ENCODE measurements around the gene FRYL. TPM values are rescaled to one million over a fixed set of nuclear protein-coding genes. Genes with fewer than 3 reads are reported as not detected.

FRYL gene
- total and polyA plus RNA-seq, 2 of the 13 experiments (the other 11 are each of a cell fraction or from before 2014, with no cell fraction given), result 9.7 to 19.6 TPM

DNA sequence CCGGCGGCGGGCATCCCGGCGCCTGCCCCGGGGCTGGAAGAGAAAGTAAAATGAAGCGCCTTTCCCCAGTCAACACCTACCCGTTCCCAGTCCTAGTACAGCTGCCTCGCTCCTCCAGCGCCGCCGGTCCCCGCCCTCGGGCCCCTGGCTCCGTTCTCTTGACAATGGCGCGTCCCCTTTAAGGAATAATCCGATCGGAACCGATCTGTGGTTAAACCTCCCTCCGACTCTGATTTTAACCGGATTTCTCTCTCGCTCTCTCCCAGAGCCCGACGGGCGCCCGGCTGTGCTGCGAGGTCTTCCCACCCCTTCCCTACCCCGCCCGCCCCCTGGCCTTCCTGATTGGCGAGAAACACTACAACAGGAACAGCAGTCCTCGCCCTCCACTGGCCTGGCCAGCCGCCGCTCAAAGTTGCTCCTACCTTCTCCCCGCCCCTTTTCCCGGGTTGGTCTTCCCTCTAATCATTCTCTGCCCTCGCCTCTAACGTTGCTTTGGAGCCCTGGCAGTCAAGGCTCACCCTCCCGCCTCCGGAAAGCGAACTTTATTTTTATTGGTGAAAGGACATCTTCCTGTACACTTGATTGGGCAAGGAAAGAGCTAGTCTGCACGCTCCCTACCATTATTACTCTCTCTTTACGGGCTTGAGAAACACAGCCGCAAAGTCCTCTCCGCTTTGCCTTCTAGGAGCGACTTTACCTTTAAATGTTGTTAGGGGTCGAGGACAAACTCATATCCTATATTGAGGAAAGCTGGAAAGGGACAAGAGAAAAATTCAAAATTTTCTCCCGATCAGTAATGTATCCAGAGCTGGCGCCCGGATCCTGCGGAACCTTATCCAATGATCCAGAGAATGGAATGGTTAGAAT lies at the start of gene FRYL (continued):
- peak; percentile 29; the same call in 1 of the 2 replicates for TF ChIP-seq NR2F2 (IDR thresholded peaks at IDR 0.05; ENCODE audit: borderline replicate concordance, low read depth)
- TF ChIP-seq, protein P1, sequence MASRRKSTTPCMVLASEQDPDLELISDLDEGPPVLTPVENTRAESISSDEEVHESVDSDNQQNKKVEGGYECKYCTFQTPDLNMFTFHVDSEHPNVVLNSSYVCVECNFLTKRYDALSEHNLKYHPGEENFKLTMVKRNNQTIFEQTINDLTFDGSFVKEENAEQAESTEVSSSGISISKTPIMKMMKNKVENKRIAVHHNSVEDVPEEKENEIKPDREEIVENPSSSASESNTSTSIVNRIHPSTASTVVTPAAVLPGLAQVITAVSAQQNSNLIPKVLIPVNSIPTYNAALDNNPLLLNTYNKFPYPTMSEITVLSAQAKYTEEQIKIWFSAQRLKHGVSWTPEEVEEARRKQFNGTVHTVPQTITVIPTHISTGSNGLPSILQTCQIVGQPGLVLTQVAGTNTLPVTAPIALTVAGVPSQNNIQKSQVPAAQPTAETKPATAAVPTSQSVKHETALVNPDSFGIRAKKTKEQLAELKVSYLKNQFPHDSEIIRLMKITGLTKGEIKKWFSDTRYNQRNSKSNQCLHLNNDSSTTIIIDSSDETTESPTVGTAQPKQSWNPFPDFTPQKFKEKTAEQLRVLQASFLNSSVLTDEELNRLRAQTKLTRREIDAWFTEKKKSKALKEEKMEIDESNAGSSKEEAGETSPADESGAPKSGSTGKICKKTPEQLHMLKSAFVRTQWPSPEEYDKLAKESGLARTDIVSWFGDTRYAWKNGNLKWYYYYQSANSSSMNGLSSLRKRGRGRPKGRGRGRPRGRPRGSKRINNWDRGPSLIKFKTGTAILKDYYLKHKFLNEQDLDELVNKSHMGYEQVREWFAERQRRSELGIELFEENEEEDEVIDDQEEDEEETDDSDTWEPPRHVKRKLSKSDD (CRISPR knock-in tag; IDR thresholded peaks at IDR 0.05; ENCODE audit: low read depth), result no peak
- TF ChIP-seq, protein P2, sequence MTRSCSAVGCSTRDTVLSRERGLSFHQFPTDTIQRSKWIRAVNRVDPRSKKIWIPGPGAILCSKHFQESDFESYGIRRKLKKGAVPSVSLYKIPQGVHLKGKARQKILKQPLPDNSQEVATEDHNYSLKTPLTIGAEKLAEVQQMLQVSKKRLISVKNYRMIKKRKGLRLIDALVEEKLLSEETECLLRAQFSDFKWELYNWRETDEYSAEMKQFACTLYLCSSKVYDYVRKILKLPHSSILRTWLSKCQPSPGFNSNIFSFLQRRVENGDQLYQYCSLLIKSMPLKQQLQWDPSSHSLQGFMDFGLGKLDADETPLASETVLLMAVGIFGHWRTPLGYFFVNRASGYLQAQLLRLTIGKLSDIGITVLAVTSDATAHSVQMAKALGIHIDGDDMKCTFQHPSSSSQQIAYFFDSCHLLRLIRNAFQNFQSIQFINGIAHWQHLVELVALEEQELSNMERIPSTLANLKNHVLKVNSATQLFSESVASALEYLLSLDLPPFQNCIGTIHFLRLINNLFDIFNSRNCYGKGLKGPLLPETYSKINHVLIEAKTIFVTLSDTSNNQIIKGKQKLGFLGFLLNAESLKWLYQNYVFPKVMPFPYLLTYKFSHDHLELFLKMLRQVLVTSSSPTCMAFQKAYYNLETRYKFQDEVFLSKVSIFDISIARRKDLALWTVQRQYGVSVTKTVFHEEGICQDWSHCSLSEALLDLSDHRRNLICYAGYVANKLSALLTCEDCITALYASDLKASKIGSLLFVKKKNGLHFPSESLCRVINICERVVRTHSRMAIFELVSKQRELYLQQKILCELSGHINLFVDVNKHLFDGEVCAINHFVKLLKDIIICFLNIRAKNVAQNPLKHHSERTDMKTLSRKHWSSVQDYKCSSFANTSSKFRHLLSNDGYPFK (CRISPR knock-in tag; IDR thresholded peaks at IDR 0.05; ENCODE audit: borderline replicate concordance), result no peak
- 0 out of 2 replicates have a peak, but pooled peaks have one; percentile 26 for TF ChIP-seq MED1 (CRISPR knock-in tag; IDR thresholded peaks at IDR 0.05)
- TF ChIP-seq, protein P3, sequence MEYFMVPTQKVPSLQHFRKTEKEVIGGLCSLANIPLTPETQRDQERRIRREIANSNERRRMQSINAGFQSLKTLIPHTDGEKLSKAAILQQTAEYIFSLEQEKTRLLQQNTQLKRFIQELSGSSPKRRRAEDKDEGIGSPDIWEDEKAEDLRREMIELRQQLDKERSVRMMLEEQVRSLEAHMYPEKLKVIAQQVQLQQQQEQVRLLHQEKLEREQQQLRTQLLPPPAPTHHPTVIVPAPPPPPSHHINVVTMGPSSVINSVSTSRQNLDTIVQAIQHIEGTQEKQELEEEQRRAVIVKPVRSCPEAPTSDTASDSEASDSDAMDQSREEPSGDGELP (IDR thresholded peaks at IDR 0.05; ENCODE audit: borderline replicate concordance, low read depth), result no peak
- no peak for TF ChIP-seq ARHGAP35 (CRISPR knock-in tag; IDR thresholded peaks at IDR 0.05; ENCODE audit: borderline replicate concordance)
- no peak; the same call in 1 of the 2 replicates for TF ChIP-seq ZNF777 (CRISPR knock-in tag; IDR thresholded peaks at IDR 0.05)
- peak; percentile 36 for TF ChIP-seq CEBPG (CRISPR knock-in tag; IDR thresholded peaks at IDR 0.05)
- TF ChIP-seq, protein P4, sequence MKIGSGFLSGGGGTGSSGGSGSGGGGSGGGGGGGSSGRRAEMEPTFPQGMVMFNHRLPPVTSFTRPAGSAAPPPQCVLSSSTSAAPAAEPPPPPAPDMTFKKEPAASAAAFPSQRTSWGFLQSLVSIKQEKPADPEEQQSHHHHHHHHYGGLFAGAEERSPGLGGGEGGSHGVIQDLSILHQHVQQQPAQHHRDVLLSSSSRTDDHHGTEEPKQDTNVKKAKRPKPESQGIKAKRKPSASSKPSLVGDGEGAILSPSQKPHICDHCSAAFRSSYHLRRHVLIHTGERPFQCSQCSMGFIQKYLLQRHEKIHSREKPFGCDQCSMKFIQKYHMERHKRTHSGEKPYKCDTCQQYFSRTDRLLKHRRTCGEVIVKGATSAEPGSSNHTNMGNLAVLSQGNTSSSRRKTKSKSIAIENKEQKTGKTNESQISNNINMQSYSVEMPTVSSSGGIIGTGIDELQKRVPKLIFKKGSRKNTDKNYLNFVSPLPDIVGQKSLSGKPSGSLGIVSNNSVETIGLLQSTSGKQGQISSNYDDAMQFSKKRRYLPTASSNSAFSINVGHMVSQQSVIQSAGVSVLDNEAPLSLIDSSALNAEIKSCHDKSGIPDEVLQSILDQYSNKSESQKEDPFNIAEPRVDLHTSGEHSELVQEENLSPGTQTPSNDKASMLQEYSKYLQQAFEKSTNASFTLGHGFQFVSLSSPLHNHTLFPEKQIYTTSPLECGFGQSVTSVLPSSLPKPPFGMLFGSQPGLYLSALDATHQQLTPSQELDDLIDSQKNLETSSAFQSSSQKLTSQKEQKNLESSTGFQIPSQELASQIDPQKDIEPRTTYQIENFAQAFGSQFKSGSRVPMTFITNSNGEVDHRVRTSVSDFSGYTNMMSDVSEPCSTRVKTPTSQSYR (CRISPR knock-in tag; IDR thresholded peaks at IDR 0.05; ENCODE audit: borderline replicate concordance), result no peak
- TF ChIP-seq TEAD3 (CRISPR knock-in tag; optimal IDR thresholded peaks at IDR 0.05; ENCODE audit: borderline replicate concordance), result no peak
- TF ChIP-seq BCL6 (CRISPR knock-in tag; IDR thresholded peaks at IDR 0.05), result no peak
- TF ChIP-seq, protein P5, sequence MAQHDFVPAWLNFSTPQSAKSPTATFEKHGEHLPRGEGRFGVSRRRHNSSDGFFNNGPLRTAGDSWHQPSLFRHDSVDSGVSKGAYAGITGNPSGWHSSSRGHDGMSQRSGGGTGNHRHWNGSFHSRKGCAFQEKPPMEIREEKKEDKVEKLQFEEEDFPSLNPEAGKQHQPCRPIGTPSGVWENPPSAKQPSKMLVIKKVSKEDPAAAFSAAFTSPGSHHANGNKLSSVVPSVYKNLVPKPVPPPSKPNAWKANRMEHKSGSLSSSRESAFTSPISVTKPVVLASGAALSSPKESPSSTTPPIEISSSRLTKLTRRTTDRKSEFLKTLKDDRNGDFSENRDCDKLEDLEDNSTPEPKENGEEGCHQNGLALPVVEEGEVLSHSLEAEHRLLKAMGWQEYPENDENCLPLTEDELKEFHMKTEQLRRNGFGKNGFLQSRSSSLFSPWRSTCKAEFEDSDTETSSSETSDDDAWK (CRISPR knock-in tag; IDR thresholded peaks at IDR 0.05), result no peak
- TF ChIP-seq REL (CRISPR knock-in tag; conservative IDR thresholded peaks at IDR 0.05), result no peak
- TF ChIP-seq, protein P6, sequence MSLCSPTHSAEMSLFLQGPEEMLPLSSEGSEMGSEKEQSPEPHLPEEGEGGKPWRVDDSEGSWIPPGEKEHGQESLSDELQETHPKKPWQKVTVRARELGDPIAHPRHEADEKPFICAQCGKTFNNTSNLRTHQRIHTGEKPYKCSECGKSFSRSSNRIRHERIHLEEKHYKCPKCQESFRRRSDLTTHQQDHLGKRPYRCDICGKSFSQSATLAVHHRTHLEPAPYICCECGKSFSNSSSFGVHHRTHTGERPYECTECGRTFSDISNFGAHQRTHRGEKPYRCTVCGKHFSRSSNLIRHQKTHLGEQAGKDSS (CRISPR knock-in tag; IDR thresholded peaks at IDR 0.05; ENCODE audit: borderline replicate concordance, low read depth), result no peak
- TF ChIP-seq, protein P7, sequence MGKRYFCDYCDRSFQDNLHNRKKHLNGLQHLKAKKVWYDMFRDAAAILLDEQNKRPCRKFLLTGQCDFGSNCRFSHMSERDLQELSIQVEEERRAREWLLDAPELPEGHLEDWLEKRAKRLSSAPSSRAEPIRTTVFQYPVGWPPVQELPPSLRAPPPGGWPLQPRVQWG (CRISPR knock-in tag; IDR thresholded peaks at IDR 0.05; ENCODE audit: borderline replicate concordance, low read depth), result no peak
- TF ChIP-seq RELA (CRISPR knock-in tag; IDR thresholded peaks at IDR 0.05), result no peak

All from HepG2 (cell line).